ENCODE measurements around the gene WDR53.
"Not testable (repeated sequence)": the region's sequence is repeated elsewhere in the genome, so short reads cannot be mapped to it uniquely, and the experiment has no call there.

WDR53 gene

DNA sequence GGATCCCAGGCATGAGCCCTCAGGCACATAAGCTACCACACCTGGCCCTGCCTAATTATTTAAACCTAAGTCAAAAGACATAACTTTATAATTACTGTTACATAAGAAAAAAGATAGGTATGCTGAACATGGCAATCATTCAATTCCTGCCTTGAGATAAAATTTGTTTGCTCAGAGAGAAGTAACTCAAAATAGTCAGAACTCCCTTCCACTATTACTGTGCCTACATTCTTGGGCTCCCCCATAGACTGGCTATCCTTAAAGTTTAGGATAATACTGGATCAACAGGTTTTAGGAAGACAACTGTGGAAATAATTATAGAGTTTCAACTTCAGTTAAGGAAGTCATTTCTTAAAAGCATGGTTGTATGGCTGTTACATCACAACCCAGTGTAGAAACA, 9.9 kb downstream of the WDR53 start:
- no peak for DNase-seq (ENCODE audit: low read depth)

DNA sequence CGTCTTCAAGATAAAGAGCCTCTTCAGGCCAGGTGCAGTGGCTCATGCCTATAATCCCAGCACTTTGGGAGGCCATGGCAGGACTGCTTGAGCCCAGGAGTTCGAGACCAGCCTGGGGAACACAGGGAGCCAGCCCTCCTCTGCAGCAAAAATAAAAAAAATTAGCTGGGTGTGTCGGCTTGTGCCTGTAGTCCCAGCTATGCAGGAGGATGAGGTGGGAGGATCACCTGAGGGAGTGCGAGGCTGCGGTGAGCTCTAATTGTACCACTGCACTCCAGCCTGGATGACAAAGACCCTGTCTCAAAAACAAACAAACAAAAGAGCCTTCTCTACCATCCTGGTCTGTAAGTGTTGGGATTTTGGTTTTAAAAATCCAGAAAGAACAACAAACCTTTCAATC, 11.1 kb downstream of the WDR53 start:
- no peak for DNase-seq (ENCODE audit: low read depth)

- no peak for DNase-seq (ENCODE audit: low read depth)
Measured at GRCh38 chr3:196555295-196555694, 13.1 kb downstream of the WDR53 start.

DNA sequence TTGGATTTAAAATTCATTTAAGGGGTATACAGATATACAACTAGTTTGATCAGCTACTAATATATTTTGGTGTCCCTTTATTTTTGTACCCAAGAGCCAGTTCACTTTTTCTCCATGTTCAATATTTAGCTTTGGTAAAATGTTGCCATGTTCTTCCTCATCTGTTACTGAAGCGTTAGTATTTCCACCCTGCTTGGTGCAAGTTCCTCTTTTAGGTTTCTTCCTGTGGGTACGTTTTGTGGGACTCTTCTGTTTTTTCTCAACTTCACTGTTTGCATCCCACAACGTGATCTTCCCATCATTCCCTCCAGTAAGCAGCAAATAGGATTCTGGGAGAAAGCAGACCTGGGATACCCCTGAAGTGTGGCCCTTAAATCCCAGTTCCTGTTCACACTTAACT, 14.1 kb downstream of the WDR53 start:
- DNase-seq (ENCODE audit: low read depth): no peak

DNA sequence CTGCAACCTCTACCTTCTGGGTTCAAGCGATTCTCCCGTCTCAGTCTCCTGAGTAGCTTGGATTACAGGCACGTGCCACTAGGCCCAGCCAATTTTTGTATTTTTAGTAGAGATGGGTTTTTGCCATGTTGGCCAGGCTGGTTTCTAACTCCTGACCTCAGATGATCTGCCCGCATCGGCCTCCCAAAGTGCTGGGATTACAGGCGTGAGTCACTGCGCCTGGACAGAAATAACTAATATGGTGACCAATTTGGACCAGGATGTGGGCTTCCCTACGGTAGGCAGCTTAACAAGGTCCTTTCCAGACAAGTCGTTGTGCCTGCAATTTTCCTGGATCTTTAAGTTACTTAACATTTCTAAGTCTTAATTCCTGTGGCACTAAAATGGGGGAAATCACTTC, 14.8 kb downstream of the WDR53 start:
- DNase-seq (ENCODE audit: low read depth): no peak

DNA sequence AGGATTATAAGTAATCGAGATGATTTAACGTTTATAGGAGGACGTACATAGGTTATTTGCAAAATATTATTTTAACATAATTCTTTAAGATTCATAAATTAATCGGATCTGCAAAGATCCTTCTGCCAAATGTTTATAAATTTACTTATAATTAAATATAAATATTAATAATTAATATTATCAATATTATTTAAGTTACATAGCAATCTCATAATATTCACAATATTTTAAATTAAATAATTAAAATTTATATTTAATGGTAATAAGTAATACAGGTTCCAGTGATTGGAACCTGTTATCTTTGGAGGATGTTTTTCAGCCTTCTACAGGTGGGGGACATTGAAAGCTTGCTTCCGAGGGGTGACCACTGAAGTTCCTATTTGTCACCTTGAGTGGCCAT, 16.1 kb downstream of the WDR53 start:
- DNase-seq (ENCODE audit: low read depth): no peak

DNA sequence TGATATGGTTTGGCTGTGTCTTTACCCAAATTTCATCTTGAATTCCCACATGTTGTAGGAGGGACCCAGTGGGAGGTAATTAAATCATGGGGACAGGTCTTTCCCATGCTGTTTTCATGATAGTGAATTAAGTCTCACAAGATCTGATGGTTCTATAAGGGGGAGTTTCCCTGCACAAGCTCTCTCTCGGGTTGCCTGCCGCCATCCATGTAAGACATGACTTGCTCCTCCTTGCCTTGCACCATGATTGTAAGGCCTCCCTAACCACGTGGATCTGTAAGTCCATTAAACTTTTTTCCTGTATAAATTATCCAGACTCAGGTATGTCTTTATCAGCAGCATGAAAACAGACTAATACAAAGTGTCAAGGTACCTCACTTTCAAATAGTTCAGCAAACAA, 18.2 kb downstream of the WDR53 start:
- not testable (repeated sequence) for DNase-seq (ENCODE audit: low read depth)

DNA sequence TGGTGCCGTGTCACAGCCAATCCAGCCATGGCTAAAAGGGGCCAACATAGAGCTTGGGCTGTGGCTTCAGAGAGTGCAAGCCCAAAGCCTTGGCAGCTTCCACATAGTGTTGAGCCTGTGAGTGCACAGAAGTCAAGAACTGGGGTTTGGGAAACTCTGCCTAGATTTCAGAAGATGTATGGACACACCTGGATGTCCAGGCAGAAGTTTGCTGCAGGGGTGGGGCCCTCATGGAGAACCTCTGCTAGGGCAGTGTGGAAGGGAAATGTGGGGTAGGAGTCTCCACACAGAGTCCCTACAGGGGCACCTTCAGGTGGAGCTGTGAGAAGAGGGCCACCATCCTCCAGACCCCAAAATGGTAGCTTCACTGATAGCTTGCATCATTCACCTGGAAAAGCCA, 19.0 kb downstream of the WDR53 start:
- DNase-seq (ENCODE audit: low read depth): not testable (repeated sequence)

DNA sequence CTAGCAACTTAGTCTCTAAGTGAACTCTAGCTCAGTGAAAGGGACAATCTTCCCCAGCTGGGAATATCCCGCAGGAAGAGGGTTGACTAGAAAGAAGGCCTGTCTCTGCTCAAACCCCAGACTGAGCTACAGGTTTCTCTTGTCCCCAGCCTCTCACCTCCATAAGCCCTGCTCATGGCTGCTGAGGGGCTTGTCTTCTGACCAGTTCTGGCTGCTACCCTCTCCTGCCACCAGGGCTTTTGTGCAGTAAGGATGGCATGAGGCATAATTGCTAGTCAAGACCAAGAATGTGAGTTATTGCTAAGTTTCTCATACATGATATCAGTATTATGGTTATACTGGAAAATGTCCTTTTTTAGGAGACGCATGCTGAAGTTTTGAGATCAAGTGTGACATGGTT, 21.3 kb downstream of the WDR53 start:
- DNase-seq (ENCODE audit: low read depth): no peak

- no peak for DNase-seq (ENCODE audit: low read depth)
Measured at GRCh38 chr3:196546537-196546936, 21.8 kb downstream of the WDR53 start.

GRCh38 chr3:196544491-196544992, 23.8 kb downstream of the WDR53 start:
- DNase-seq (ENCODE audit: low read depth): no peak

- DNase-seq (ENCODE audit: low read depth): no peak
Measured at GRCh38 chr3:196541684-196542445, 26.5 kb downstream of the WDR53 start.

DNA sequence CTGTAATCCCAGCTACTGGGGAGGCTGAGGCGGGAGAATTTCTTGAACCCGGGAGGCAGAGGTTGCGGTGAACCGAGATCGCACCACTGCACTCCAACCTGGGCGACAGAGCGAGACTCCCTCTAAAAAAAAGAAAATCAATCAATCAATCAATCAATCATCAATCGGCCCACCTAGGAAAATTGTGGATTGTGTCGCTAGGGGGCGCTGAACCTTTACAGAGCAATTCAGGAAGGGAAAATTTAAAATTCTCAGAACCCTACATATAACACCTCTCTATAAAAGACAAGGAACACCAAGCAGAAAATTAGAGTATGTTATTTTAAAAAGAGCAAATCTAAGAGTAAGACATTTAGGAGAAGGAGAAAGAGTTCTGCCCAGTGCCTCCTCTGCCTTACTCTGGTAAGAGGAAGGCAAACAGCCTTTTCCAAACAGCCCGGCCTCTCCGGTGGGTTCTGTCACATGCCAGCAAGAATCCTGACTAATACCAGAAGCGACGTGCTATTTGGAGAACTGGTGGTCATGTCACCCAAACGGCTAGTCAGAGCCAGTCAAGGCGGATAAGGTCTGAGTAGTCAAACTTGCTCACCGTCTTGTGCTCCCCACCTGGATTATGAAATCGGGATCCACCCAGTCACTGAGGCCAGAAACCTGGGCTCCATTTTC, 30.9 kb downstream of the WDR53 start:
- peak; percentile 76 for DNase-seq (ENCODE audit: low read depth)

- DNase-seq (ENCODE audit: low read depth): no peak
Measured at GRCh38 chr3:196533260-196533681, 35.1 kb downstream of the WDR53 start.

GRCh38 chr3:196531418-196531817, 36.9 kb downstream of the WDR53 start:
- no peak for DNase-seq (ENCODE audit: low read depth)

- peak; percentile 76 for DNase-seq (ENCODE audit: low read depth)
Measured at GRCh38 chr3:196528639-196529233, 39.6 kb downstream of the WDR53 start.

GRCh38 chr3:196525141-196525540, 43.2 kb downstream of the WDR53 start:
- DNase-seq (ENCODE audit: low read depth): no peak

DNA sequence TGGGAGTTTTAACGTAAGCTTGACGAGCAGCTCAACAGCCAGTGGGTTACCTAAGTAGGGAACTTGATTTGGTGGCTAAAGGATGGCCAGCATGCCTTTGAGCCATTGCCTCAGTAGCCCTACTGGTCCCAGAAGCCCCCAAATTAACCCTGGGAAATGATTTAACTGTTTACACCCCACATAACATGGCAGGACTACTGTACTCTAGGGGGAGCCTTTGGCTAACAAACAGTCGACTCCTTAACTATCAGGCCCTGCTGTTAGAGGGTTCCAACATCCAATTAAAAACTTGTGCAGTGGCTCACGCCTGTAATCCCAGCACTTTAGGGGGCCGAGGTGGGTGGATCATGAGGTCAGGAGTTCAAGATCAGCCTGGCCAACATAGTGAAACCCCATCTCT, 43.8 kb downstream of the WDR53 start:
- no peak for DNase-seq (ENCODE audit: low read depth)

- DNase-seq (ENCODE audit: low read depth): no peak
Measured at GRCh38 chr3:196523841-196524240, 44.5 kb downstream of the WDR53 start.

GRCh38 chr3:196521291-196521690, 47.1 kb downstream of the WDR53 start:
- not testable (repeated sequence) for DNase-seq (ENCODE audit: low read depth)

DNA sequence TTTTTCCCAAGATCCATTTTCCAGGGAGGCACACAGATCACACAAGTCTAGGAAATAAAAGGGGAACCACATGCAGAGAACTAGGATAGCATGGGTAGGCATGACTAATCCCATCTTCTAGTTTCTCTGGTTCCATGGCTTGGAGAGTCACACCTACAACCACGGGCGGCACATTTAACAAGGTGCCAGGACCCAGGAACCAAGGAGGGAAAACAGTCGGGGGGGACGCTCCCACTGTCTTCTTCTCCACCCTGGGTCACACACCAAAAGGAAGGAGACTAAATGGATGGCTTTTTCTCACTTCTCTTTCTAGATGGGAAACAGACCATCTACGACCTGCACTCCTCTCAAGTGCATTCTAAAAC, 48.7 kb downstream of the WDR53 start:
- no peak for DNase-seq (ENCODE audit: low read depth)

- DNase-seq (ENCODE audit: low read depth): peak; percentile 32
Measured at GRCh38 chr3:196518966-196519717, 49.2 kb downstream of the WDR53 start.

Data from activated T-cell treated with anti-CD3 and anti-CD28 coated beads for 1 hour (primary cell).